K562 (cell line): ENCODE measurements around the gene ATOH8. TPM values are rescaled to one million over a fixed set of nuclear protein-coding genes. Genes with fewer than 3 reads are reported as not detected.

ENCODE experiments used
- ATAC-seq: fragments of 200-7000 bp; cut with Tn5 transposase; 3 replicates; pipeline ENCODE4 v1.9.1; 2020; ENCODE audit warnings: moderate library complexity
- BruUV-seq: library from RNA; stranded (reverse); fragments of 400-500 nt; replicated peaks from 2 replicates; lab custom pipeline; 2021; lab: Mats Ljungman, UMichigan
- CTCF ChIA-PET: fragments of 300-600 bp; formaldehyde crosslinking; extraction: SDS; loops from one replicate; lab custom pipeline; 2021; ENCODE audit warnings: low intra/inter-chr PET ratio; lab: Yijun Ruan, JAX
- POLR2A ChIA-PET: fragments of 300-600, 350-650 bp; sonication (Branson Sonifier 250); formaldehyde crosslinking; extraction: SDS; loops from one replicate; lab custom pipeline; 2021; ENCODE audit warnings: antibody characterized with exemption, inconsistent platforms; lab: Yijun Ruan, JAX
- DNase-seq, 4 experiments: peaks; one replicate each; pipeline versions ENCODE4 v3.0.0 to v3.0.0-alpha.2; 2011 to 2018; ENCODE audit warnings: low spot score in 3 of 4, mixed read lengths in 3 of 4; ENCODE audit errors: extremely low read depth in 1 of 4
- FAIRE-seq: peaks from 2 replicates; lab custom pipeline; 2011; peaks lifted over from hg19 to GRCh38; lab: Jason Lieb, UNC
- H2AFZ ChIP-seq: 2 replicates; pipeline ENCODE4 v1.6.0; 2011; ENCODE audit warnings: low read depth, low read length, control low read depth, inconsistent platforms
- H3K27ac ChIP-seq: fragments of 200-600 bp; 3 replicates; pipeline ENCODE4 v1.8.0; 2011; ENCODE audit warnings: low read depth, mild to moderate bottlenecking, control low read depth, inconsistent platforms, low read length, moderate library complexity, mixed read lengths; ENCODE audit errors: extremely low read depth
- H3K27me3 ChIP-seq, 2 experiments: fragments of 300-600 bp in 1 of 2; 2 replicates in 1 of 2; 3 replicates in 1 of 2; pipeline versions ENCODE4 v1.6.0 to v1.8.0; 2011; ENCODE audit warnings: inconsistent platforms in 2 of 2, low read length in 2 of 2, mild to moderate bottlenecking in 1 of 2, mixed read lengths in 1 of 2, moderate library complexity in 1 of 2; ENCODE audit not compliant: control insufficient read depth in 2 of 2, insufficient read depth in 2 of 2
- H3K36me3 ChIP-seq: fragments of 300-600 bp; 3 replicates; pipeline ENCODE4 v1.8.0; 2011; ENCODE audit warnings: mild to moderate bottlenecking, low read length, inconsistent platforms; ENCODE audit not compliant: control insufficient read depth, insufficient read depth
- H3K4me1 ChIP-seq, 2 experiments: fragments of 200-600 bp in 1 of 2; replicated peaks in 1 of 2; 2 replicates in 1 of 2; 3 replicates in 1 of 2; pipeline versions ENCODE4 v1.5.1 to v1.8.0; 2011; ENCODE audit warnings: inconsistent platforms in 2 of 2, low read length in 2 of 2, mild to moderate bottlenecking in 1 of 2, mixed read lengths in 1 of 2, moderate library complexity in 1 of 2; ENCODE audit not compliant: control insufficient read depth in 2 of 2, insufficient read depth in 2 of 2
- H3K4me2 ChIP-seq: 2 replicates; pipeline ENCODE4 v1.6.1; 2011; ENCODE audit warnings: low read length, control low read depth, inconsistent platforms, mixed read lengths; ENCODE audit not compliant: insufficient read depth
- H3K4me3 ChIP-seq: fragments of 200-600 bp; sonication (generic), shearing (Covaris generic); 2 replicates; pipeline ENCODE4 v1.5.1; 2016; ENCODE audit warnings: control low read depth, inconsistent platforms
- H3K79me2 ChIP-seq: fragments of 200-600 bp; 3 replicates; pipeline ENCODE4 v1.8.0; 2011; ENCODE audit warnings: low read length, inconsistent platforms; ENCODE audit not compliant: control insufficient read depth, insufficient read depth
- H3K9ac ChIP-seq, 2 experiments: 2 replicates each; pipeline versions ENCODE4 v1.6.0 to v1.6.1; 2011; ENCODE audit warnings: low read depth in 2 of 2, low read length in 2 of 2, control low read depth in 1 of 2, inconsistent platforms in 1 of 2, mild to moderate bottlenecking in 1 of 2, mixed read lengths in 1 of 2; ENCODE audit not compliant: insufficient read depth in 1 of 2
- H3K9me1 ChIP-seq: one replicate; pipeline ENCODE4 v1.6.0; 2011; ENCODE audit warnings: inconsistent platforms, mild to moderate bottlenecking, low read length, moderate library complexity; ENCODE audit not compliant: control insufficient read depth, insufficient read depth
- H3K9me3 ChIP-seq: replicated peaks from 2 replicates; pipeline ENCODE4 v1.5.1; 2011; ENCODE audit warnings: low read depth, low read length, inconsistent platforms; ENCODE audit not compliant: control insufficient read depth, insufficient read depth
- H4K20me1 ChIP-seq: replicated peaks from 2 replicates; pipeline ENCODE4 v1.6.1; 2011; ENCODE audit warnings: low read length, inconsistent platforms, mixed read lengths; ENCODE audit not compliant: control insufficient read depth, insufficient read depth
- E2F3 ChIP-seq: fragments of 250-450 bp; sonication (Bioruptor Pico); IDR thresholded peaks from 2 replicates; pipeline ENCODE4 v1.4.0; 2020; ENCODE audit warnings: mild to moderate bottlenecking
- HSF4 ChIP-seq: fragments of 250-450 bp; sonication (Bioruptor Pico); IDR thresholded peaks from 2 replicates; pipeline ENCODE4 v2.1.2; 2022; ENCODE audit warnings: mild to moderate bottlenecking, moderate library complexity, borderline replicate concordance
- IFI16 ChIP-seq: fragments of 250-450 bp; sonication (Bioruptor Pico); IDR thresholded peaks from 2 replicates; pipeline ENCODE4 v2.1.2; 2022; ENCODE audit warnings: mild to moderate bottlenecking, inconsistent platforms
- RAD21 ChIP-seq, 2 experiments: fragments of 250-450 bp in 1 of 2; fragments of 450-650 bp in 1 of 2; sonication (Bioruptor Pico) in 1 of 2; formaldehyde crosslinking in 1 of 2; IDR thresholded peaks in 1 of 2; conservative IDR thresholded peaks in 1 of 2; 2 replicates each; pipeline versions ENCODE4 v1.4.0 to v1.8.0; 2020 to 2022; ENCODE audit warnings: mild to moderate bottlenecking in 2 of 2, moderate library complexity in 1 of 2
- SAFB2 ChIP-seq: fragments of 200-400 bp; formaldehyde crosslinking; IDR thresholded peaks from 2 replicates; pipeline ENCODE4 v1.6.1; 2018; ENCODE audit warnings: borderline replicate concordance, low read length, low read depth, moderate library complexity; ENCODE audit not compliant: severe bottlenecking
- ZNF436 ChIP-seq: fragments of 250-450, 450-650 bp; sonication (Bioruptor Pico); formaldehyde crosslinking; IDR thresholded peaks from 2 replicates; pipeline ENCODE4 v1.7.0; 2020; ENCODE audit warnings: mild to moderate bottlenecking
- ZNF655 ChIP-seq: fragments of 250-450 bp; sonication (Bioruptor Pico); IDR thresholded peaks from 2 replicates; pipeline ENCODE4 v1.5.0; 2021
- WGBS: fragments of 100-300 bp; shearing (Covaris generic); methylation state at CpG from one replicate; pipeline ENCODE4 v1.1.6; 2016; ENCODE audit warnings: low coverage, mixed read lengths; ENCODE audit not compliant: insufficient coverage; ENCODE audit errors: missing lambda C conversion rate; 5-methylcytosine and 5-hydroxymethylcytosine counted together
- in situ Hi-C: fragments of 300-500 bp; cut with MboI; formaldehyde crosslinking; loops from 4 replicates; pipeline ENCODE4 v1.15.0; 2018; ENCODE audit warnings: inconsistent platforms, mixed read lengths
- intact Hi-C: fragments of 100-400 bp; cut with micrococcal nuclease; formaldehyde crosslinking; loops from 2 replicates; pipeline ENCODE4 v1.14.2; 2022
- polyA plus RNA-seq, 8 experiments: library from polyadenylated mRNA; depleted of rRNA in 4 of 8; stranded (reverse) in 5 of 8; unstranded in 3 of 8; fragments of >200 nt; fragmentation: Nextera tagmentation in 2 of 8; fragmentation: Illumina TruSeq in 1 of 8; extraction: Ambion mirVana in 2 of 8; extraction: Trizol in 1 of 8; gene quantifications; 2 replicates each; pipeline versions ENCODE4 v1.2.1 to v1.2.3, GENCODE V29; 2011 to 2014; ENCODE audit warnings: inconsistent platforms in 1 of 8, missing spikeins in 1 of 8
- total RNA-seq, 7 experiments: library from RNA; depleted of rRNA in 6 of 7; stranded (reverse); fragments of >200 nt in 6 of 7; fragmentation: Illumina TruSeq in 2 of 7; extraction: Trizol in 2 of 7; gene quantifications; 2 replicates each; pipeline versions ENCODE4 v1.2.1 to v1.2.3, GENCODE V29; 2011 to 2021; ENCODE audit warnings: low replicate concordance in 1 of 7
- TF ChIP-seq, protein P1 (sequence below): fragments of 450-650 bp; formaldehyde crosslinking; IDR thresholded peaks from 2 replicates; pipeline ENCODE4 v1.4.0; 2020; ENCODE audit warnings: mild to moderate bottlenecking, moderate library complexity
- TF ChIP-seq, protein P2 (sequence below): fragments of 250-450 bp; sonication (Bioruptor Pico); IDR thresholded peaks from 2 replicates; pipeline ENCODE4 v1.5.0; 2021; ENCODE audit warnings: mild to moderate bottlenecking, borderline replicate concordance

ATOH8 gene
- total and polyA plus RNA-seq, 9 of the 15 experiments (the other 6 are each of a cell fraction or from before 2014, with no cell fraction given), result not detected

- H3K9me3 ChIP-seq, result 0 out of 2 replicates have a peak, but pooled peaks cover 2% of the 10 kb centered on the region
- H3K4me2 ChIP-seq, result no peak overlapping the region
- in situ Hi-C loops, result no loop called here
- intact Hi-C loops, result loop anchor here (5.0 kb wide), 1 partner anchor 47 kb away; the partner anchor contains the start of gene ATOH8
- POLR2A ChIA-PET, result no interaction called here
- FAIRE-seq, result no peak
- H3K27me3 ChIP-seq, result peaks cover 27 to 49% of the 10 kb centered on the region in 2 experiments; a peak in 4 of 5 replicates
- H3K9ac ChIP-seq, result no peak overlapping the region
- no peak overlapping the region for H3K27ac ChIP-seq
- H3K79me2 ChIP-seq, result no peaks in the 10 kb centered on the region
- 4% methylated on average over 11 of the region's 11 CpGs for WGBS
- H3K36me3 ChIP-seq, result no peaks in the 10 kb centered on the region
- H3K4me3 ChIP-seq, result no peak overlapping the region
- no peak overlapping the region for H2AFZ ChIP-seq
- no peaks in the 10 kb centered on the region; a peak in 1 of 5 replicates for H3K4me1 ChIP-seq
- no TSS peak for BruUV-seq
- DNase-seq, result no peak
- H3K9me1 ChIP-seq, result no peaks in the 10 kb centered on the region
- no peak for ATAC-seq
- H4K20me1 ChIP-seq, result no peaks in the 10 kb centered on the region
- CTCF ChIA-PET, result interaction anchor here (0.7 to 1.1 kb wide), 2 partner anchors 13 to 15 kb away, joined by 3 to 6 read pairs; no protein-coding TSS in a partner anchor
- TF ChIP-seq, protein P1, sequence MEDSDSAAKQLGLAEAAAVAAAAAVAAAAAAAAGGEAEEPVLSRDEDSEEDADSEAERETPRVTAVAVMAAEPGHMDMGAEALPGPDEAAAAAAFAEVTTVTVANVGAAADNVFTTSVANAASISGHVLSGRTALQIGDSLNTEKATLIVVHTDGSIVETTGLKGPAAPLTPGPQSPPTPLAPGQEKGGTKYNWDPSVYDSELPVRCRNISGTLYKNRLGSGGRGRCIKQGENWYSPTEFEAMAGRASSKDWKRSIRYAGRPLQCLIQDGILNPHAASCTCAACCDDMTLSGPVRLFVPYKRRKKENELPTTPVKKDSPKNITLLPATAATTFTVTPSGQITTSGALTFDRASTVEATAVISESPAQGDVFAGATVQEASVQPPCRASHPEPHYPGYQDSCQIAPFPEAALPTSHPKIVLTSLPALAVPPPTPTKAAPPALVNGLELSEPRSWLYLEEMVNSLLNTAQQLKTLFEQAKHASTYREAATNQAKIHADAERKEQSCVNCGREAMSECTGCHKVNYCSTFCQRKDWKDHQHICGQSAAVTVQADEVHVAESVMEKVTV, result no peak
- TF ChIP-seq E2F3 (CRISPR knock-in tag) (no peak), SAFB2 (no peak), RAD21 (CRISPR knock-in tag; conservative IDR thresholded peaks at IDR 0.05 in 1 of 2, IDR thresholded peaks at IDR 0.05 in 1 of 2) (no peak), ZNF655 (CRISPR knock-in tag) (no peak), IFI16 (CRISPR knock-in tag) (no peak), ZNF436 (CRISPR knock-in tag) (no peak), HSF4 (CRISPR knock-in tag) (no peak)
- TF ChIP-seq, protein P2, sequence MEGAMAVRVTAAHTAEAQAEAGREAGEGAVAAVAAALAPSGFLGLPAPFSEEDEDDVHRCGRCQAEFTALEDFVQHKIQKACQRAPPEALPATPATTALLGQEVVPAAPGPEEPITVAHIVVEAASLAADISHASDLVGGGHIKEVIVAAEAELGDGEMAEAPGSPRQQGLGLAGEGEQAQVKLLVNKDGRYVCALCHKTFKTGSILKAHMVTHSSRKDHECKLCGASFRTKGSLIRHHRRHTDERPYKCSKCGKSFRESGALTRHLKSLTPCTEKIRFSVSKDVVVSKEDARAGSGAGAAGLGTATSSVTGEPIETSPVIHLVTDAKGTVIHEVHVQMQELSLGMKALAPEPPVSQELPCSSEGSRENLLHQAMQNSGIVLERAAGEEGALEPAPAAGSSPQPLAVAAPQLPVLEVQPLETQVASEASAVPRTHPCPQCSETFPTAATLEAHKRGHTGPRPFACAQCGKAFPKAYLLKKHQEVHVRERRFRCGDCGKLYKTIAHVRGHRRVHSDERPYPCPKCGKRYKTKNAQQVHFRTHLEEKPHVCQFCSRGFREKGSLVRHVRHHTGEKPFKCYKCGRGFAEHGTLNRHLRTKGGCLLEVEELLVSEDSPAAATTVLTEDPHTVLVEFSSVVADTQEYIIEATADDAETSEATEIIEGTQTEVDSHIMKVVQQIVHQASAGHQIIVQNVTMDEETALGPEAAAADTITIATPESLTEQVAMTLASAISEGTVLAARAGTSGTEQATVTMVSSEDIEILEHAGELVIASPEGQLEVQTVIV (CRISPR knock-in tag), result no peak
These were observed 45.6 kb downstream of the ATOH8 start for GRCh38 chr2:85799215-85799956.
